IMR-90 (cell line): ENCODE results near the gene GRIK5. TPM values are rescaled to one million over a fixed set of nuclear protein-coding genes. Genes with fewer than 3 reads are reported as not detected.

Experiments used
- ATAC-seq: fragments of 200-7000 bp; cut with Tn5 transposase; 2 replicates; pipeline ENCODE4 v1.9.1; 2020; ENCODE audit warnings: low read depth, mild to moderate bottlenecking, moderate library complexity
- BruUV-seq: library from RNA; stranded (reverse); fragments of 400-500 nt; replicated peaks from 2 replicates; lab custom pipeline; 2021; lab: Mats Ljungman, UMichigan
- CTCF ChIA-PET: fragments of 300-600 bp; formaldehyde crosslinking; extraction: SDS; loops from one replicate; lab custom pipeline; 2021; ENCODE audit warnings: antibody characterized with exemption; lab: Yijun Ruan, JAX
- POLR2A ChIA-PET: fragments of 300-600 bp; sonication (Branson Sonifier 250); formaldehyde crosslinking; loops from one replicate; lab custom pipeline; 2022; ENCODE audit warnings: antibody characterized with exemption; ENCODE audit not compliant: unreplicated experiment; lab: Charles Lee
- DNase-seq: peaks from one replicate; pipeline ENCODE4 v3.0.0; 2013
- H2AFZ ChIP-seq: replicated peaks from 2 replicates; pipeline ENCODE3; 2013; ENCODE audit warnings: low read length, mild to moderate bottlenecking; ENCODE audit not compliant: poor library complexity
- H2AK5ac ChIP-seq: 2 replicates; pipeline ENCODE4 v1.6.1; 2013; ENCODE audit warnings: low read depth, low read length, inconsistent platforms
- H2AK9ac ChIP-seq: replicated peaks from 2 replicates; pipeline ENCODE3; 2013; ENCODE audit warnings: mild to moderate bottlenecking, low read depth, low read length, moderate library complexity; ENCODE audit not compliant: poor library complexity
- H2BK120ac ChIP-seq: 2 replicates; pipeline ENCODE4 v1.6.1; 2013; ENCODE audit warnings: low read depth, low read length, inconsistent platforms
- H2BK15ac ChIP-seq: 3 replicates; pipeline ENCODE4 v1.6.1; 2013; ENCODE audit warnings: low read depth, low read length, inconsistent platforms
- H2BK20ac ChIP-seq: 2 replicates; pipeline ENCODE4 v1.6.1; 2013; ENCODE audit warnings: low read depth, mild to moderate bottlenecking, inconsistent platforms, low read length, moderate library complexity
- H2BK5ac ChIP-seq: 2 replicates; pipeline ENCODE4 v1.6.1; 2013; ENCODE audit warnings: mild to moderate bottlenecking, low read depth, low read length, inconsistent platforms; ENCODE audit not compliant: poor library complexity, severe bottlenecking
- H3K14ac ChIP-seq: replicated peaks from 2 replicates; pipeline ENCODE4 v1.6.1; 2013; ENCODE audit warnings: low read depth, low read length, inconsistent platforms
- H3K18ac ChIP-seq: 2 replicates; pipeline ENCODE4 v1.6.1; 2013; ENCODE audit warnings: low read depth, low read length, control low read depth
- H3K23ac ChIP-seq: 2 replicates; pipeline ENCODE4 v1.6.1; 2013; ENCODE audit warnings: low read depth, low read length, inconsistent platforms
- H3K27ac ChIP-seq: 2 replicates; pipeline ENCODE4 v1.5.1; 2013; ENCODE audit warnings: mild to moderate bottlenecking, control low read depth, low read length; ENCODE audit not compliant: insufficient read depth
- H3K27me3 ChIP-seq: 2 replicates; pipeline ENCODE4 v1.6.1; 2013; ENCODE audit warnings: low read length; ENCODE audit not compliant: control insufficient read depth, insufficient read depth
- H3K36me3 ChIP-seq: 2 replicates; pipeline ENCODE4 v1.6.1; 2013; ENCODE audit warnings: low read length, mixed read lengths; ENCODE audit not compliant: control insufficient read depth, insufficient read depth
- H3K4ac ChIP-seq: 2 replicates; pipeline ENCODE4 v1.6.1; 2013; ENCODE audit warnings: low read depth, low read length, inconsistent platforms
- H3K4me1 ChIP-seq: 2 replicates; pipeline ENCODE4 v1.6.1; 2013; ENCODE audit warnings: low read length, mixed read lengths; ENCODE audit not compliant: control insufficient read depth, insufficient read depth
- H3K4me2 ChIP-seq: 2 replicates; pipeline ENCODE4 v1.6.1; 2013; ENCODE audit warnings: low read depth, mild to moderate bottlenecking, control low read depth, low read length, moderate library complexity
- H3K4me3 ChIP-seq: 2 replicates; pipeline ENCODE4 v1.5.1; 2013; ENCODE audit warnings: low read depth, mild to moderate bottlenecking, control low read depth, low read length, moderate library complexity; ENCODE audit not compliant: insufficient read depth
- H3K56ac ChIP-seq: 2 replicates; pipeline ENCODE4 v1.6.1; 2013; ENCODE audit warnings: low read length, inconsistent platforms; ENCODE audit not compliant: insufficient read depth; ENCODE audit errors: extremely low read depth
- H3K79me1 ChIP-seq, 2 experiments: 2 replicates each; pipeline ENCODE4 v1.6.1; 2013; ENCODE audit warnings: low read length in 2 of 2, inconsistent platforms in 1 of 2, low read depth in 1 of 2
- H3K9ac ChIP-seq: 2 replicates; pipeline ENCODE4 v1.6.1; 2013; ENCODE audit warnings: low read depth, low read length, control low read depth
- H3K9me1 ChIP-seq: 2 replicates; pipeline ENCODE4 v1.6.1; 2013; ENCODE audit warnings: low read length, inconsistent platforms; ENCODE audit not compliant: insufficient read depth
- H3K9me3 ChIP-seq: 2 replicates; pipeline ENCODE4 v1.6.1; 2013; ENCODE audit warnings: low read length; ENCODE audit not compliant: control insufficient read depth, insufficient read depth
- H4K20me1 ChIP-seq: 2 replicates; pipeline ENCODE4 v1.6.1; 2013; ENCODE audit warnings: low read length, inconsistent platforms; ENCODE audit not compliant: insufficient read depth
- H4K5ac ChIP-seq: 2 replicates; pipeline ENCODE4 v1.6.1; 2013; ENCODE audit warnings: mild to moderate bottlenecking, low read depth, low read length, control low read depth
- H4K8ac ChIP-seq, 2 experiments: 2 replicates each; pipeline ENCODE4 v1.6.1; 2013; ENCODE audit warnings: low read depth in 2 of 2, low read length in 2 of 2, control low read depth in 1 of 2, inconsistent platforms in 1 of 2
- H4K91ac ChIP-seq: 2 replicates; pipeline ENCODE4 v1.6.1; 2013; ENCODE audit warnings: low read depth, low read length, inconsistent platforms; ENCODE audit not compliant: insufficient read depth
- BHLHE40 ChIP-seq: fragments of 150-350 bp; IDR thresholded peaks from 2 replicates; pipeline ENCODE4 v1.6.1; 2016; ENCODE audit warnings: mild to moderate bottlenecking, low read depth, low read length
- CEBPB ChIP-seq: IDR thresholded peaks from 2 replicates; pipeline ENCODE4 v1.6.1; 2012; ENCODE audit warnings: low read depth, low read length, improper control_type of control experiment
- CHD1 ChIP-seq: IDR thresholded peaks from 2 replicates; pipeline ENCODE4 v1.6.1; 2012; ENCODE audit warnings: low read depth, low read length, improper control_type of control experiment
- FOS ChIP-seq: fragments of 150-350 bp; IDR thresholded peaks from 2 replicates; pipeline ENCODE4 v1.6.1; 2016; ENCODE audit warnings: low read depth, low read length
- MAFK ChIP-seq: IDR thresholded peaks from 2 replicates; pipeline ENCODE4 v1.6.1; 2012; ENCODE audit warnings: low read depth, low read length, improper control_type of control experiment
- MAZ ChIP-seq: IDR thresholded peaks from 2 replicates; pipeline ENCODE4 v1.6.1; 2012; ENCODE audit warnings: low read depth, mild to moderate bottlenecking, low read length, improper control_type of control experiment, moderate library complexity, borderline replicate concordance
- MXI1 ChIP-seq: IDR thresholded peaks from 2 replicates; pipeline ENCODE4 v1.6.1; 2012; ENCODE audit warnings: low read depth, mild to moderate bottlenecking, low read length, moderate library complexity, borderline replicate concordance
- NFE2L2 ChIP-seq: fragments of 150-350 bp; IDR thresholded peaks from 2 replicates; pipeline ENCODE4 v1.6.1; 2016; ENCODE audit warnings: low read depth, mild to moderate bottlenecking, low read length
- POLR2A ChIP-seq: IDR thresholded peaks from 2 replicates; pipeline ENCODE4 v1.6.1; 2012; ENCODE audit warnings: mild to moderate bottlenecking, low read depth, low read length
- RAD21 ChIP-seq: IDR thresholded peaks from 2 replicates; pipeline ENCODE4 v1.6.1; 2012; ENCODE audit warnings: low read length, improper control_type of control experiment
- RCOR1 ChIP-seq: IDR thresholded peaks from 2 replicates; pipeline ENCODE4 v1.6.1; 2012; ENCODE audit warnings: mild to moderate bottlenecking, low read length, improper control_type of control experiment; ENCODE audit not compliant: insufficient replicate concordance
- RFX5 ChIP-seq: IDR thresholded peaks from 2 replicates; pipeline ENCODE4 v1.8.0; 2012; ENCODE audit warnings: low read depth, mild to moderate bottlenecking, low read length, moderate library complexity
- SMC3 ChIP-seq: fragments of 150-350 bp; IDR thresholded peaks from 2 replicates; pipeline ENCODE4 v1.6.1; 2016; ENCODE audit warnings: low read depth, mild to moderate bottlenecking, antibody characterized with exemption, low read length, moderate library complexity
- WGBS, 2 experiments: methylation state at CpG; one replicate each; pipeline versions ENCODE4 v1.1.5 to v1.1.7; 2013; ENCODE audit warnings: missing lambda C conversion rate in 2 of 2; ENCODE audit not compliant: insufficient read length in 1 of 2; ENCODE audit errors: extremely low coverage in 2 of 2; 5-methylcytosine and 5-hydroxymethylcytosine counted together
- dilution Hi-C: fragments of 300-500 bp; cut with HindIII; formaldehyde crosslinking; loops from one replicate; pipeline ENCODE4 v1.14.3; 2018; ENCODE audit warnings: low sequenced_read_pairs; ENCODE audit not compliant: unreplicated experiment
- in situ Hi-C: fragments of 300-500 bp; cut with MboI; formaldehyde crosslinking; loops from 3 replicates; pipeline ENCODE4 v1.14.3; 2019; ENCODE audit warnings: low sequenced_read_pairs, inconsistent platforms, mixed read lengths
- intact Hi-C: fragments of 100-400 bp; cut with micrococcal nuclease; formaldehyde crosslinking; loops from 2 replicates; pipeline ENCODE4 v1.10.0; 2022
- polyA plus RNA-seq, 3 experiments: library from polyadenylated mRNA; depleted of rRNA; stranded (reverse); fragments of >200 nt; gene quantifications; 2 replicates each; pipeline ENCODE4 v1.2.3, GENCODE V29; 2012; ENCODE audit warnings: low replicate concordance in 1 of 3
- total RNA-seq: library from RNA; depleted of rRNA; stranded (reverse); fragments of >200 nt; gene quantifications from 2 replicates; pipeline ENCODE4 v1.2.3, GENCODE V29; 2012
- TF ChIP-seq, protein P1 (sequence below): fragments of 150-350 bp; IDR thresholded peaks from 2 replicates; pipeline ENCODE4 v1.6.1; 2016; ENCODE audit warnings: low read depth, mild to moderate bottlenecking, low read length, moderate library complexity, borderline replicate concordance
- TF ChIP-seq, protein P2 (sequence below): fragments of 150-350 bp; IDR thresholded peaks from 2 replicates; pipeline ENCODE4 v1.6.1; 2017; ENCODE audit warnings: mild to moderate bottlenecking, antibody characterized with exemption, low read length, low read depth
- TF ChIP-seq, protein P3 (sequence below): conservative IDR thresholded peaks from 2 replicates; pipeline ENCODE4 v1.5.1; 2012; ENCODE audit warnings: mild to moderate bottlenecking, low read depth, low read length, improper control_type of control experiment

Gene GRIK5
- total and polyA plus RNA-seq, 2 of the 4 experiments (the other 2 are of a cell fraction), result 0.10 TPM; not detected in 1

DNA sequence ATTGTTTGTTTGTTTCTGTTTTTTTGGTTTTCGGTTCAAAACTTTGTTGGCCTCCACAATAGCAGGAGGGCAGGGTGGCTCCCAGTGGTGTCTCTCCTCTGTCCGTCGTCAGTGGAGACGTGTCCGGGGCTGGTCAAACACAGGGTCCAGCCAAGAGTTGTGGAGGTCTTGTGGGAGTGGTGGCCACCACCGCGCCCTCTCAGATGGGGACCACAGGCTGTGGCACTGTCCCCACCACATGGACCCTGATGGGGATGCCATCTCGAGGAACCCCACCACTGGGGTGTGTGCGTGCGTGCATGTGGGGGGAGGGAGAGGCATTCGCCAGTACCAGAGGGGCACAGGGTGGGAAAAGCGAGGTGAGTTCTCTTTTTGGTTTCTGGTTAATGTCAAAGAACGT is 19.8 kb upstream of the GRIK5 start:
- TF ChIP-seq RFX5, result no peak
- no peak for TF ChIP-seq POLR2A
- no peak for TF ChIP-seq NFE2L2
- no peak for TF ChIP-seq MXI1
- TF ChIP-seq CHD1, result no peak
- no peak for TF ChIP-seq FOS
- TF ChIP-seq, protein P1, sequence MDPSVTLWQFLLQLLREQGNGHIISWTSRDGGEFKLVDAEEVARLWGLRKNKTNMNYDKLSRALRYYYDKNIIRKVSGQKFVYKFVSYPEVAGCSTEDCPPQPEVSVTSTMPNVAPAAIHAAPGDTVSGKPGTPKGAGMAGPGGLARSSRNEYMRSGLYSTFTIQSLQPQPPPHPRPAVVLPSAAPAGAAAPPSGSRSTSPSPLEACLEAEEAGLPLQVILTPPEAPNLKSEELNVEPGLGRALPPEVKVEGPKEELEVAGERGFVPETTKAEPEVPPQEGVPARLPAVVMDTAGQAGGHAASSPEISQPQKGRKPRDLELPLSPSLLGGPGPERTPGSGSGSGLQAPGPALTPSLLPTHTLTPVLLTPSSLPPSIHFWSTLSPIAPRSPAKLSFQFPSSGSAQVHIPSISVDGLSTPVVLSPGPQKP, result no peak
- TF ChIP-seq, protein P2, sequence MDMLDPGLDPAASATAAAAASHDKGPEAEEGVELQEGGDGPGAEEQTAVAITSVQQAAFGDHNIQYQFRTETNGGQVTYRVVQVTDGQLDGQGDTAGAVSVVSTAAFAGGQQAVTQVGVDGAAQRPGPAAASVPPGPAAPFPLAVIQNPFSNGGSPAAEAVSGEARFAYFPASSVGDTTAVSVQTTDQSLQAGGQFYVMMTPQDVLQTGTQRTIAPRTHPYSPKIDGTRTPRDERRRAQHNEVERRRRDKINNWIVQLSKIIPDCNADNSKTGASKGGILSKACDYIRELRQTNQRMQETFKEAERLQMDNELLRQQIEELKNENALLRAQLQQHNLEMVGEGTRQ, result no peak
- TF ChIP-seq RAD21, result no peak
- TF ChIP-seq MAZ, result no peak
- no peak for TF ChIP-seq BHLHE40
- TF ChIP-seq SMC3, result no peak
- TF ChIP-seq MAFK, result no peak
- no peak for TF ChIP-seq RCOR1
- TF ChIP-seq CEBPB, result no peak
- TF ChIP-seq, protein P3, sequence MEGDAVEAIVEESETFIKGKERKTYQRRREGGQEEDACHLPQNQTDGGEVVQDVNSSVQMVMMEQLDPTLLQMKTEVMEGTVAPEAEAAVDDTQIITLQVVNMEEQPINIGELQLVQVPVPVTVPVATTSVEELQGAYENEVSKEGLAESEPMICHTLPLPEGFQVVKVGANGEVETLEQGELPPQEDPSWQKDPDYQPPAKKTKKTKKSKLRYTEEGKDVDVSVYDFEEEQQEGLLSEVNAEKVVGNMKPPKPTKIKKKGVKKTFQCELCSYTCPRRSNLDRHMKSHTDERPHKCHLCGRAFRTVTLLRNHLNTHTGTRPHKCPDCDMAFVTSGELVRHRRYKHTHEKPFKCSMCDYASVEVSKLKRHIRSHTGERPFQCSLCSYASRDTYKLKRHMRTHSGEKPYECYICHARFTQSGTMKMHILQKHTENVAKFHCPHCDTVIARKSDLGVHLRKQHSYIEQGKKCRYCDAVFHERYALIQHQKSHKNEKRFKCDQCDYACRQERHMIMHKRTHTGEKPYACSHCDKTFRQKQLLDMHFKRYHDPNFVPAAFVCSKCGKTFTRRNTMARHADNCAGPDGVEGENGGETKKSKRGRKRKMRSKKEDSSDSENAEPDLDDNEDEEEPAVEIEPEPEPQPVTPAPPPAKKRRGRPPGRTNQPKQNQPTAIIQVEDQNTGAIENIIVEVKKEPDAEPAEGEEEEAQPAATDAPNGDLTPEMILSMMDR, result no peak
- dilution Hi-C loops (no loop called here), intact Hi-C loops (no loop called here), in situ Hi-C loops (no loop called here)
- Histone ChIP-seq H2AK5ac (peak overlapping the region; percentile 64; the same call in 1 of the 2 replicates), H3K4me1 (peaks cover 12% of the 10 kb centered on the region), H3K18ac (no peak overlapping the region), H3K4me2 (no peak overlapping the region), H3K4me3 (no peak overlapping the region), H3K4ac (no peak overlapping the region), H2BK120ac (no peak overlapping the region; the same call in 1 of the 2 replicates), H4K20me1 (no peaks in the 10 kb centered on the region), H3K14ac (no peak overlapping the region), H4K91ac (no peak overlapping the region), H4K5ac (no peak overlapping the region), H2BK5ac (no peak overlapping the region), H2AFZ (peak overlapping the region; percentile 8), H2AK9ac (no peak overlapping the region), H3K36me3 (no peaks in the 10 kb centered on the region), H3K27me3 (no peaks in the 10 kb centered on the region), H3K9me3 (no peaks in the 10 kb centered on the region), H3K9ac (no peak overlapping the region), H3K56ac (no peak overlapping the region), H4K8ac (no peak overlapping the region), H2BK15ac (no peak overlapping the region), H3K79me1 (peaks cover 0 to 15% of the 10 kb centered on the region in 2 experiments; a peak in 2 of 4 replicates), H3K27ac (no peak overlapping the region), H3K23ac (no peak overlapping the region), H3K9me1 (peaks cover 10% of the 10 kb centered on the region), H2BK20ac (no peak overlapping the region)
- 94% methylated on average over 9 of the region's 13 CpGs; no CpG with 5 or more reads in 1 of the 2 experiments for WGBS, 2 experiments
- ChIA-PET CTCF (no interaction called here), POLR2A (no interaction called here)
- ATAC-seq, result no peak
- DNase-seq, result no peak
- BruUV-seq, result no TSS peak
